H1 (cell line): ENCODE measurements around the gene C12orf56. TPM values are rescaled to one million over a fixed set of nuclear protein-coding genes. Genes with fewer than 3 reads are reported as not detected.

ENCODE experiments used
- CTCF ChIA-PET: fragments of 300-600 bp; sonication (Branson Sonifier 250); formaldehyde crosslinking; loops from one replicate; lab custom pipeline; 2021; ENCODE audit not compliant: partially characterized antibody; lab: Charles Lee
- POLR2A ChIA-PET: fragments of 300-600 bp; sonication (Branson Sonifier 250); formaldehyde crosslinking; loops from one replicate; lab custom pipeline; 2021; ENCODE audit warnings: inconsistent platforms; ENCODE audit not compliant: partially characterized antibody; lab: Charles Lee
- DNase-seq, 2 experiments: peaks; one replicate each; pipeline versions ENCODE4 v3.0.0 to v3.0.0-alpha.2; 2010 to 2022; ENCODE audit warnings: low spot score in 2 of 2, low read depth in 1 of 2, mixed read lengths in 1 of 2
- FAIRE-seq: peaks from 2 replicates; lab custom pipeline; 2011; peaks lifted over from hg19 to GRCh38; lab: Jason Lieb, UNC
- H2AFZ ChIP-seq: 2 replicates; pipeline ENCODE4 v1.8.1; 2012; ENCODE audit warnings: low read length, inconsistent platforms
- H2AK5ac ChIP-seq: 2 replicates; pipeline ENCODE4 v1.6.1; 2013; ENCODE audit warnings: low read depth, low read length
- H2BK120ac ChIP-seq: replicated peaks from 2 replicates; pipeline ENCODE3; 2013; ENCODE audit warnings: low read depth, low read length, inconsistent platforms
- H2BK12ac ChIP-seq: 2 replicates; pipeline ENCODE4 v1.6.1; 2013; ENCODE audit warnings: low read depth, low read length
- H2BK15ac ChIP-seq: 2 replicates; pipeline ENCODE4 v1.6.1; 2013; ENCODE audit warnings: low read length
- H2BK20ac ChIP-seq: 2 replicates; pipeline ENCODE4 v1.6.1; 2013; ENCODE audit warnings: low read length
- H2BK5ac ChIP-seq: 2 replicates; pipeline ENCODE4 v1.6.1; 2013; ENCODE audit warnings: low read depth, low read length
- H3K14ac ChIP-seq: 2 replicates; pipeline ENCODE4 v1.6.1; 2013; ENCODE audit warnings: inconsistent platforms; ENCODE audit not compliant: insufficient read length
- H3K18ac ChIP-seq: 2 replicates; pipeline ENCODE4 v1.6.1; 2013; ENCODE audit warnings: low read length; ENCODE audit errors: extremely low read depth
- H3K23ac ChIP-seq: 2 replicates; pipeline ENCODE4 v1.6.1; 2013; ENCODE audit warnings: inconsistent platforms; ENCODE audit not compliant: insufficient read length
- H3K23me2 ChIP-seq: 2 replicates; pipeline ENCODE4 v1.6.1; 2013; ENCODE audit warnings: low read depth, low read length
- H3K27ac ChIP-seq: 2 replicates; pipeline ENCODE4 v1.6.1; 2011; ENCODE audit warnings: low read depth, low read length, inconsistent platforms
- H3K27me3 ChIP-seq, 4 experiments: replicated peaks in 1 of 4; 1 replicate in 1 of 4; 2 replicates in 3 of 4; pipeline versions ENCODE4 v1.6.1 to v1.8.1; 2011 to 2013; ENCODE audit warnings: low read length in 3 of 4, mild to moderate bottlenecking in 3 of 4, inconsistent platforms in 2 of 4, mixed read lengths in 2 of 4, moderate library complexity in 1 of 4; ENCODE audit not compliant: control insufficient read depth in 3 of 4, insufficient read depth in 3 of 4; ENCODE audit errors: extremely low read depth in 1 of 4
- H3K36me3 ChIP-seq, 4 experiments: 2 replicates each; pipeline versions ENCODE4 v1.6.1 to v1.8.1; 2011 to 2013; ENCODE audit warnings: mild to moderate bottlenecking in 4 of 4, low read length in 3 of 4, moderate library complexity in 2 of 4, control low read depth in 1 of 4, inconsistent platforms in 1 of 4; ENCODE audit not compliant: insufficient read depth in 4 of 4, control insufficient read depth in 2 of 4
- H3K4ac ChIP-seq: replicated peaks from 2 replicates; pipeline ENCODE3; 2013; ENCODE audit warnings: low read length, low read depth, mixed read lengths, inconsistent platforms; ENCODE audit not compliant: insufficient read length
- H3K4me1 ChIP-seq, 4 experiments: replicated peaks in 1 of 4; 1 replicate in 1 of 4; 2 replicates in 3 of 4; pipeline versions ENCODE4 v1.6.1 to v1.8.1; 2011 to 2013; ENCODE audit warnings: low read length in 3 of 4, inconsistent platforms in 2 of 4, mixed read lengths in 1 of 4; ENCODE audit not compliant: insufficient read depth in 4 of 4, control insufficient read depth in 3 of 4
- H3K4me2 ChIP-seq, 2 experiments: 2 replicates each; pipeline versions ENCODE4 v1.6.1 to v1.8.1; 2011 to 2013; ENCODE audit warnings: low read depth in 2 of 2, low read length in 2 of 2, control low read depth in 1 of 2, inconsistent platforms in 1 of 2, mild to moderate bottlenecking in 1 of 2; ENCODE audit not compliant: insufficient read depth in 1 of 2
- H3K4me3 ChIP-seq, 4 experiments: fragments of 200-600, 300-600 bp in 1 of 4; sonication (generic), shearing (Covaris generic), sonication (Bioruptor Twin) in 1 of 4; 2 replicates each; pipeline versions ENCODE4 v1.5.1 to v1.8.1; 2011 to 2016; ENCODE audit warnings: low read length in 4 of 4, low read depth in 3 of 4, control low read depth in 2 of 4, inconsistent platforms in 2 of 4, mild to moderate bottlenecking in 2 of 4, mixed read lengths in 1 of 4, moderate library complexity in 1 of 4; ENCODE audit not compliant: insufficient read depth in 2 of 4; ENCODE audit errors: extremely low read depth in 1 of 4
- H3K56ac ChIP-seq: replicated peaks from 2 replicates; pipeline ENCODE3; 2013; ENCODE audit warnings: low read depth, mild to moderate bottlenecking, mixed read lengths, low read length, inconsistent platforms; ENCODE audit not compliant: insufficient read length
- H3K79me1 ChIP-seq: 2 replicates; pipeline ENCODE4 v1.6.1; 2013; ENCODE audit warnings: low read depth, low read length, control low read depth
- H3K79me2 ChIP-seq, 2 experiments: 2 replicates each; pipeline versions ENCODE4 v1.6.1 to v1.8.1; 2012 to 2013; ENCODE audit warnings: low read length in 2 of 2, mild to moderate bottlenecking in 2 of 2, inconsistent platforms in 1 of 2; ENCODE audit not compliant: insufficient read depth in 2 of 2, control insufficient read depth in 1 of 2
- H3K9ac ChIP-seq, 4 experiments: replicated peaks in 1 of 4; 1 replicate in 1 of 4; 2 replicates in 3 of 4; pipeline versions ENCODE4 v1.6.1 to v1.8.1; 2011 to 2013; ENCODE audit warnings: low read depth in 3 of 4, low read length in 3 of 4, control low read depth in 2 of 4, mild to moderate bottlenecking in 2 of 4, moderate library complexity in 2 of 4, inconsistent platforms in 1 of 4; ENCODE audit errors: extremely low read depth in 1 of 4
- H3K9me3 ChIP-seq, 2 experiments: 2 replicates each; pipeline versions ENCODE4 v1.6.1 to v1.8.1; 2012 to 2013; ENCODE audit warnings: mild to moderate bottlenecking in 2 of 2, moderate library complexity in 2 of 2, control low read depth in 1 of 2, inconsistent platforms in 1 of 2, low read depth in 1 of 2, low read length in 1 of 2, mixed read lengths in 1 of 2; ENCODE audit not compliant: insufficient read depth in 2 of 2
- H4K20me1 ChIP-seq, 2 experiments: replicated peaks in 1 of 2; 2 replicates each; pipeline versions ENCODE3 to v1.8.1; 2011 to 2013; ENCODE audit warnings: inconsistent platforms in 2 of 2, low read length in 2 of 2, mild to moderate bottlenecking in 1 of 2; ENCODE audit not compliant: insufficient read depth in 2 of 2, control insufficient read depth in 1 of 2
- H4K5ac ChIP-seq: 2 replicates; pipeline ENCODE4 v1.6.1; 2013; ENCODE audit warnings: low read length, low read depth, mixed read lengths, inconsistent platforms; ENCODE audit not compliant: insufficient read length
- H4K8ac ChIP-seq: 2 replicates; pipeline ENCODE4 v1.8.0; 2013; ENCODE audit warnings: mild to moderate bottlenecking, moderate library complexity, low read length, inconsistent platforms; ENCODE audit not compliant: insufficient read depth; ENCODE audit errors: extremely low read depth
- H4K91ac ChIP-seq: replicated peaks from 2 replicates; pipeline ENCODE3; 2013; ENCODE audit warnings: low read length, mixed read lengths, inconsistent platforms; ENCODE audit not compliant: insufficient read length
- ATF3 ChIP-seq: IDR thresholded peaks from 2 replicates; pipeline ENCODE4 v1.6.1; 2011; ENCODE audit warnings: low read depth, mild to moderate bottlenecking, low read length; ENCODE audit not compliant: insufficient read depth
- EP300 ChIP-seq, 2 experiments: IDR thresholded peaks; 1 replicate in 1 of 2; 2 replicates in 1 of 2; pipeline ENCODE4 v1.6.1; 2011 to 2012; ENCODE audit warnings: low read depth in 2 of 2, low read length in 2 of 2, mild to moderate bottlenecking in 2 of 2, borderline replicate concordance in 1 of 2, inconsistent platforms in 1 of 2, moderate library complexity in 1 of 2
- FOSL1 ChIP-seq: IDR thresholded peaks from 2 replicates; pipeline ENCODE4 v1.6.1; 2011; ENCODE audit warnings: mild to moderate bottlenecking, low read depth, low read length, moderate library complexity; ENCODE audit not compliant: insufficient read depth
- GABPA ChIP-seq: IDR thresholded peaks from 2 replicates; pipeline ENCODE4 v1.6.1; 2011; ENCODE audit warnings: mild to moderate bottlenecking, low read length, moderate library complexity, borderline replicate concordance; ENCODE audit not compliant: insufficient read depth
- HDAC6 ChIP-seq: IDR thresholded peaks from one replicate; pipeline ENCODE4 v1.7.1; 2012; ENCODE audit warnings: low read depth, mild to moderate bottlenecking, inconsistent platforms, low read length, moderate library complexity
- KDM5A ChIP-seq: fragments of 200-600 bp; IDR thresholded peaks from 2 replicates; pipeline ENCODE4 v1.7.1; 2012; ENCODE audit warnings: mild to moderate bottlenecking, low read length, inconsistent platforms, mixed read lengths
- NANOG ChIP-seq: IDR thresholded peaks from 2 replicates; pipeline ENCODE4 v1.6.1; 2011; ENCODE audit warnings: low read length, low read depth, mild to moderate bottlenecking, inconsistent platforms; ENCODE audit not compliant: insufficient read depth, poor library complexity, severe bottlenecking
- POLR2A ChIP-seq, 2 experiments: IDR thresholded peaks; 1 replicate in 1 of 2; 2 replicates in 1 of 2; pipeline ENCODE4 v1.6.1; 2011; ENCODE audit warnings: low read depth in 2 of 2, low read length in 2 of 2, mild to moderate bottlenecking in 2 of 2; ENCODE audit errors: control extremely low read depth in 1 of 2
- RBBP5 ChIP-seq: IDR thresholded peaks from 2 replicates; pipeline ENCODE4 v1.7.1; 2012; ENCODE audit warnings: low read depth, mild to moderate bottlenecking, inconsistent platforms, low read length, moderate library complexity, borderline replicate concordance
- RXRA ChIP-seq: IDR thresholded peaks from 2 replicates; pipeline ENCODE4 v1.6.1; 2011; ENCODE audit warnings: low read depth, mild to moderate bottlenecking, low read length, moderate library complexity; ENCODE audit not compliant: insufficient read depth
- TAF1 ChIP-seq: IDR thresholded peaks from 2 replicates; pipeline ENCODE4 v1.6.1; 2011; ENCODE audit warnings: mild to moderate bottlenecking, low read depth, low read length
- WGBS, 2 experiments: shearing (Covaris generic) in 1 of 2; methylation state at CpG; one replicate each; pipeline versions ENCODE4 v1.1.6 to v1.1.7; 2013 to 2015; ENCODE audit warnings: low lambda C conversion rate in 2 of 2, mixed read lengths in 2 of 2, inconsistent platforms in 1 of 2, low coverage in 1 of 2, missing lambda C conversion rate in 1 of 2; ENCODE audit not compliant: insufficient replicate concordance in 2 of 2, insufficient coverage in 1 of 2, insufficient read length in 1 of 2; ENCODE audit errors: extremely low coverage in 1 of 2, missing lambda C conversion rate in 1 of 2; 5-methylcytosine and 5-hydroxymethylcytosine counted together
- polyA plus RNA-seq, 7 experiments: library from polyadenylated mRNA; depleted of rRNA in 3 of 7; stranded (reverse) in 5 of 7; unstranded in 2 of 7; fragments of >200 nt in 5 of 7; fragments of 200-250 nt in 2 of 7; gene quantifications; 1 replicate in 5 of 7; 2 replicates in 1 of 7; 4 replicates in 1 of 7; pipeline versions ENCODE4 v1.2.1 to v1.2.3, GENCODE V29; 2011 to 2013; ENCODE audit warnings: missing spikeins in 2 of 7, mixed read lengths in 2 of 7
- total RNA-seq: library from RNA; stranded (reverse); fragmentation: NEBNext Ultra II Directional; extraction: Animal tissue kit (Norgen Biotek cat#: 25700); gene quantifications from 2 replicates; pipeline ENCODE4 v1.2.1, GENCODE V29; 2021
- TF ChIP-seq, protein P1 (sequence below): IDR thresholded peaks from 2 replicates; pipeline ENCODE4 v1.6.1; 2012; ENCODE audit warnings: inconsistent platforms

C12orf56 gene
- total and polyA plus RNA-seq, 2 of the 8 experiments (the other 6 are each of a cell fraction or from before 2014, with no cell fraction given): 1.1 to 2.9 TPM

DNA sequence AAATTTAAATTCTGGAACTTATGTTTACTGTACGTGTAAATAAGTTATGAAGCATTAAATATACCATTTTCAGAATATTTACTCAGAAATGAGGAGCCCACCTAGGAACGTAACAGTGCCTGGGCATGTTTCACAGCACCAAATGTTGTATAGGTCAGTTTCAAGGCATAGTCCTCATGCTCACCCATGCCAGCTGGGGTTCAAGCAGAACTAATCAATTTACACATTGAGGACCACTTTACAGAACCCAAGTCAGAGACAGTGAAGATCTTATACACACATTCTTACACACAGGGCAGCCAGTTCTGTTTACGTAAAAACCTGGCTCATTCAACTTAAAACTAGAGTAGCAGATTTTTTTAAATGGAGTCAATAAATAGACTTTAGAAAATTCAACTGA, 170.5 kb downstream of the C12orf56 start:
- H3K4me2 ChIP-seq: peak overlapping the region; percentile 13 to 23; a peak in 2 of 4 replicates
- no peaks in the 10 kb centered on the region for H3K9me3 ChIP-seq
- H3K27me3 ChIP-seq: no peaks in the 10 kb centered on the region
- H2BK5ac ChIP-seq: no peak overlapping the region
- no peak overlapping the region for H3K23ac ChIP-seq
- H3K56ac ChIP-seq: no peak overlapping the region
- peak overlapping the region; percentile 25 for H4K91ac ChIP-seq
- no peak overlapping the region for H2BK15ac ChIP-seq
- CTCF ChIA-PET: interaction anchor here (0.9 kb wide), 1 partner anchor 393 kb away, joined by 3 read pairs; no protein-coding TSS in a partner anchor
- H4K5ac ChIP-seq: peak overlapping the region; percentile 9
- no peak overlapping the region for H4K8ac ChIP-seq
- no peak overlapping the region for H2BK20ac ChIP-seq
- POLR2A ChIA-PET: interaction anchor here (0.7 to 1.1 kb wide), 2 partner anchors 9 to 24 kb away, joined by 3 read pairs; no protein-coding TSS in a partner anchor
- H3K4me3 ChIP-seq: no peak overlapping the region; a peak in 1 of 8 replicates
- H2BK120ac ChIP-seq: no peak overlapping the region
- H3K4ac ChIP-seq: no peak overlapping the region
- FAIRE-seq: no peak
- H3K4me1 ChIP-seq: peaks cover 0 to 10% (median 3%) of the 10 kb centered on the region in 4 experiments; a peak in 5 of 7 replicates
- DNase-seq: no peak
- H3K79me1 ChIP-seq: no peaks in the 10 kb centered on the region
- H3K23me2 ChIP-seq: no peaks in the 10 kb centered on the region
- no peak overlapping the region for H3K14ac ChIP-seq
- no peaks in the 10 kb centered on the region for H4K20me1 ChIP-seq
- H3K27ac ChIP-seq: 0 out of 2 replicates have a peak overlapping the region, but pooled peaks have one; percentile 28
- H3K79me2 ChIP-seq: 0 out of 4 replicates have a peak, but pooled peaks cover 0 to 2% of the 10 kb centered on the region in 2 experiments
- no peaks in the 10 kb centered on the region for H3K36me3 ChIP-seq
- H2BK12ac ChIP-seq: no peak overlapping the region
- H3K9ac ChIP-seq: no peak overlapping the region
- H3K18ac ChIP-seq: no peak overlapping the region
- H2AFZ ChIP-seq: no peak overlapping the region
- WGBS, 2 experiments: 91% methylated on average over 3 of the region's 3 CpGs; no CpG with 5 or more reads in 1 of the 2 experiments
- H2AK5ac ChIP-seq: no peak overlapping the region
- TF ChIP-seq, protein P1, sequence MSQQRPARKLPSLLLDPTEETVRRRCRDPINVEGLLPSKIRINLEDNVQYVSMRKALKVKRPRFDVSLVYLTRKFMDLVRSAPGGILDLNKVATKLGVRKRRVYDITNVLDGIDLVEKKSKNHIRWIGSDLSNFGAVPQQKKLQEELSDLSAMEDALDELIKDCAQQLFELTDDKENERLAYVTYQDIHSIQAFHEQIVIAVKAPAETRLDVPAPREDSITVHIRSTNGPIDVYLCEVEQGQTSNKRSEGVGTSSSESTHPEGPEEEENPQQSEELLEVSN: no peak
- TF ChIP-seq ATF3: no peak
- no peak for TF ChIP-seq HDAC6
- TF ChIP-seq RBBP5: no peak
- TF ChIP-seq TAF1: no peak
- TF ChIP-seq POLR2A (IDR thresholded peaks at IDR 0.05; ENCODE audit: control extremely low read depth in 1 of 2, low read depth in 2 of 2, low read length in 2 of 2): no peak
- TF ChIP-seq KDM5A: no peak
- no peak for TF ChIP-seq FOSL1
- TF ChIP-seq NANOG: no peak
- no peak for TF ChIP-seq GABPA
- TF ChIP-seq RXRA: no peak
- no peak for TF ChIP-seq EP300 (IDR thresholded peaks at IDR 0.05; ENCODE audit: borderline replicate concordance in 1 of 2, low read depth in 2 of 2, low read length in 2 of 2)
